Measurements from ENCODE around the gene IGIP.

- TF ChIP-seq CTCF (IDR thresholded peaks at IDR 0.05; ENCODE audit: insufficient read depth, low read length): no peak
- TF ChIP-seq REST (IDR thresholded peaks at IDR 0.05; ENCODE audit: insufficient replicate concordance, low read depth): no peak
- TF ChIP-seq POLR2AphosphoS5 (IDR thresholded peaks at IDR 0.05; ENCODE audit: low read depth): no peak
- no peak for TF ChIP-seq GABPA (IDR thresholded peaks at IDR 0.05; ENCODE audit: low read depth)
- no peak for TF ChIP-seq SPI1 (IDR thresholded peaks at IDR 0.05; ENCODE audit: borderline replicate concordance, low read depth)
These were observed 19.6 kb upstream of the IGIP start for GRCh38 chr5:140106101-140106500.
